Type B pancreatic cell (in vitro differentiated cells): ENCODE measurements around the gene ODF4. TPM values are rescaled to one million over a fixed set of nuclear protein-coding genes. Genes with fewer than 3 reads are reported as not detected.
A peak's percentile ranks its signal among the peaks of the same experiment; 100 is the strongest.

ENCODE experiments used
- DNase-seq: peaks from one replicate; pipeline ENCODE4 v3.0.0; 2021; ENCODE audit warnings: mixed read lengths; ENCODE audit not compliant: unreplicated experiment; ENCODE audit errors: extremely low spot score
- H3K27ac Mint-ChIP-seq: 2 replicates; pipeline ENCODE4 v1.8.0; 2021; ENCODE audit warnings: mild to moderate bottlenecking, mixed read lengths
- H3K27me3 Mint-ChIP-seq: 2 replicates; pipeline ENCODE4 v1.8.0; 2021; ENCODE audit warnings: mixed read lengths
- H3K36me3 Mint-ChIP-seq: 2 replicates; pipeline ENCODE4 v1.8.0; 2021; ENCODE audit warnings: mixed read lengths
- H3K4me1 Mint-ChIP-seq: one replicate; pipeline ENCODE4 v1.8.0; 2021; ENCODE audit warnings: mixed read lengths; ENCODE audit not compliant: unreplicated experiment
- H3K4me3 Mint-ChIP-seq: 2 replicates; pipeline ENCODE4 v1.8.0; 2021; ENCODE audit warnings: mild to moderate bottlenecking, mixed read lengths
- H3K9me3 Mint-ChIP-seq: 2 replicates; pipeline ENCODE4 v1.8.0; 2021; ENCODE audit warnings: mixed read lengths
- CTCF ChIP-seq: fragments of 200-600 bp; sonication (generic); conservative IDR thresholded peaks from 2 replicates; pipeline ENCODE4 v1.5.0; 2021; ENCODE audit warnings: antibody characterized with exemption, mild to moderate bottlenecking
- total RNA-seq: library from RNA; stranded (reverse); gene quantifications from 2 replicates; pipeline ENCODE4 v1.2.1, GENCODE V29; 2021; ENCODE audit warnings: low replicate concordance

The ODF4 gene
- total RNA-seq, 1 donor from 2014 or later = not detected

GRCh38 chr17:8386841-8387240, 47.2 kb downstream of the ODF4 start:
- H3K27me3 Mint-ChIP-seq = no peaks in the 10 kb centered on the region
- peaks cover 17% of the 10 kb centered on the region for H3K4me1 Mint-ChIP-seq
- H3K27ac Mint-ChIP-seq = peak overlapping the region; percentile 65
- no peak for TF ChIP-seq CTCF
- no peak for DNase-seq
- peak overlapping the region; percentile 44 for H3K4me3 Mint-ChIP-seq
- H3K9me3 Mint-ChIP-seq = no peaks in the 10 kb centered on the region
- peaks cover 12% of the 10 kb centered on the region for H3K36me3 Mint-ChIP-seq

GRCh38 chr17:8387914-8388651, 48.4 kb downstream of the ODF4 start:
- H3K4me1 Mint-ChIP-seq = peaks cover 13% of the 10 kb centered on the region

GRCh38 chr17:8391711-8392110, 52.1 kb downstream of the ODF4 start:
- no peak for DNase-seq
- H3K4me1 Mint-ChIP-seq = peaks cover 2% of the 10 kb centered on the region

More at GRCh38 chr17:8387914-8388651, 48.4 kb downstream of the ODF4 start:
- H3K27ac Mint-ChIP-seq = peak overlapping the region; percentile 12
- H3K9me3 Mint-ChIP-seq = no peaks in the 10 kb centered on the region
- no peak for DNase-seq
- no peak overlapping the region for H3K4me3 Mint-ChIP-seq
- H3K27me3 Mint-ChIP-seq = no peaks in the 10 kb centered on the region
- no peak for TF ChIP-seq CTCF
- H3K36me3 Mint-ChIP-seq = peaks cover 1% of the 10 kb centered on the region

GRCh38 chr17:8392274-8392673, 52.6 kb downstream of the ODF4 start:
- no peak overlapping the region for H3K4me3 Mint-ChIP-seq
- no peaks in the 10 kb centered on the region for H3K4me1 Mint-ChIP-seq
- peaks cover 25% of the 10 kb centered on the region for H3K27me3 Mint-ChIP-seq
- TF ChIP-seq CTCF = no peak
- H3K9me3 Mint-ChIP-seq = no peaks in the 10 kb centered on the region
- H3K27ac Mint-ChIP-seq = no peak overlapping the region
- H3K36me3 Mint-ChIP-seq = no peaks in the 10 kb centered on the region
- DNase-seq = no peak

More at GRCh38 chr17:8391711-8392110, 52.1 kb downstream of the ODF4 start:
- TF ChIP-seq CTCF = no peak
- H3K4me3 Mint-ChIP-seq = no peak overlapping the region
- H3K9me3 Mint-ChIP-seq = no peaks in the 10 kb centered on the region
- H3K36me3 Mint-ChIP-seq = no peaks in the 10 kb centered on the region
- H3K27ac Mint-ChIP-seq = peak overlapping the region; percentile 31
- peaks cover 24% of the 10 kb centered on the region for H3K27me3 Mint-ChIP-seq

GRCh38 chr17:8392674-8393469, 53.2 kb downstream of the ODF4 start:
- no peak for DNase-seq
- H3K36me3 Mint-ChIP-seq = no peaks in the 10 kb centered on the region
- H3K27me3 Mint-ChIP-seq = peaks cover 31% of the 10 kb centered on the region
- no peak overlapping the region for H3K4me3 Mint-ChIP-seq
- H3K4me1 Mint-ChIP-seq = peaks cover 3% of the 10 kb centered on the region
- H3K9me3 Mint-ChIP-seq = no peaks in the 10 kb centered on the region
- H3K27ac Mint-ChIP-seq = peak overlapping the region; percentile 92
- TF ChIP-seq CTCF = no peak
